Activated CD4-positive, alpha-beta T cell treated with anti-CD3 and anti-CD28 coated beads, Interleukin-2, Interleukin-6, amounts not matched to agents 100 ng/mL and 50 ng/mL, durations not matched to agents 16 hours and 8 hours (primary cell): ENCODE measurements around the gene FRY.

Experiments used
- DNase-seq: peaks from one replicate; pipeline ENCODE4 v3.0.0-alpha.2; 2020

The FRY gene

DNA sequence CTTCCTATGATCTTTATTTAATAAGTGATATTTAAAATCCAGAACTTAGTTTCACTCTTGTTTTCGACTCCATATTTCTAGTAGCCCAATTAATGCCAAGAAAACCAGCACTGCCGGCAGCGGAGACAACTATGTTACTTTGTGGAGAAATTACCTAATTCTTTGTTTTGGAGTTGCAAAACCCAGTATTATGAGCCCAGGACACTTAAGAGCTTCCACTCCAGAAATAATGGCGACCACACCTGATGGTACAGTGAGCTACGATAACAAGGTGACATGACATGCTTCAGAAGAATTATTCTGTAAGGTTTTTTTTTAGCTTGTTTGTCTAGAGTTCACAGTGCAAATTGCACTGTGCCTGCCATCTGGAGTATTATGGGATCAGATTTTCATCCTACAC is 147.2 kb downstream of the FRY start:
- DNase-seq: no peak

GRCh38 chr13:32179708-32180107 is 148.1 kb downstream of the FRY start:
- no peak for DNase-seq

DNA sequence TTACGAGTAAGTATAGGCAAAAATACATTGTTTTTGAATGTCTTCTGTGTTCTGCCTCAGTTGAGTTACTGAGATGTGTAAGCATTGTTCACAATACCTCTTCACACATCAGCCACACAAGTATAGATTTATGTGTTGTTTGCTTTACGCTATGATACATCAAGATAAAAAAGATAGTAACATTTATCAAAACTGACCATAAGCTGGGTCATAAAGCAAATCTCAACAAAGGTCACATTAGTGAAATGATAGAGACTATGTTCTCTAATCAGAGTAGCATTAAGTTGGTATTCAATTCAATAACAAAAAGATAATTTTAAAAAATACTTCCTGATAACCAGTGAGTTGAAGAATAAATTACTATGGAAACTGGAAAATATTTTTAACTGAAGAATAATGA is 156.1 kb downstream of the FRY start:
- no peak for DNase-seq

DNA sequence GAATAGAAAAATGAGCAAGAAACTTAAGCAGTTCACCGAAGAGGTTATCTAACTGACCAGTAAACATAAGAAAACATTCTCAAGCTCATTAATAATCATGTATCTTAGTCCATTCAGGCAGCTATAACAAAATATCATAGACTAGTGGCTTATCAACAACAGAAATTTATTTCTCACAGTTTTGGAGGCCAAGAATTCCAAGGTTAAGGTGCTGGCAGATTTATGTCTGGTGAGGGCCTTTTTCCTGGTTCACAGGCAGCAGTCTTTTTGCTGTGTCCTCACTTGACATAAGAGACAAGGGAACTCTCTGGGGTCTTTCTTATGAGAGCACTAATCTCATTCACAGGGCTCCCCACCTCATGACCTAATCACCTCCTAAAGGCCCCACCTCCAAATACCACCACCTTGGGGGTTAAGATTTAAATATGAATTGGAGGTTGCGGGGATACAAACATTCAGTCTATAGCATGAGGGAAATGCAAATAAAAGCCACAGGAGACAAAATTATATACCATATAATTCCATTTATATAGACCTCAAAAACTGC is 160.0 kb downstream of the FRY start:
- no peak for DNase-seq

GRCh38 chr13:32195713-32196112 is 164.1 kb downstream of the FRY start:
- DNase-seq: no peak

DNA sequence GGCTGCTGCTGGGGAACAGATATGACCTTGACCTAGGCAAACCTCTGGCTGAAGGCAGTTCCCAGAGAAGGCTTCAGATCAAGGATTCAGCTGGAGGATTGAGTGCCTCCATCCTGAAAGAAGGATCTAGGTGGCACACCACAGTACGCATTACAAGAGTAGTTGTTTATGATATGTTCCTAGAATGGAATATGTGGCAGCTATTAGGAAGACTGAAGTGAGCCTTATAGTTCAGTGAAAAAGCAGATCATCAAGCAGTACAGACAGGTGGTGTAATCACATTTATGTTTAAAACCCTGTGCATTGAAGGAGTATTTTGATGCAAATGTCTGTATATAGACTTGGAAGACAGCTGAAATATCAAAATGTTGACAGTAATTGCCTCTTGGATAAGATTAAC is 167.6 kb downstream of the FRY start:
- no peak for DNase-seq

DNA sequence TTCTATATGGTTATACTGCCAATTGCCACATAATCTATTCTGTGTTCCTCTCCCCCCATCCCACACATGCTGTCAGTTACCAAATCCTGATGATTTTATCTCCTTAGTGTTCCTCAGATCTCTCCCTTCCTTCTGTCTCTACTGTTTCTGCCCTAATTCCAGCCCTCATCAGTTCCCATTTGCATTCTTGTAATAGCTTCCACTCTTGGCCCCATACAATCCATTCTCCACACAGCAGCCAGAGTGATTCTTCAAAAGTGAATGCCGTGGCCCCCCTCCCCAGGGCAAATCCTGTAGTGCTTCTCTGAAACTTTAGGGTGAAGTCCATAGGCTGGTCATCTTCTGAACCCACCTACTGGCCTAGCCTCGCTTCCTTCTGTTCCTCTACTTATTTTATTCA is 169.2 kb downstream of the FRY start:
- DNase-seq: no peak

DNA sequence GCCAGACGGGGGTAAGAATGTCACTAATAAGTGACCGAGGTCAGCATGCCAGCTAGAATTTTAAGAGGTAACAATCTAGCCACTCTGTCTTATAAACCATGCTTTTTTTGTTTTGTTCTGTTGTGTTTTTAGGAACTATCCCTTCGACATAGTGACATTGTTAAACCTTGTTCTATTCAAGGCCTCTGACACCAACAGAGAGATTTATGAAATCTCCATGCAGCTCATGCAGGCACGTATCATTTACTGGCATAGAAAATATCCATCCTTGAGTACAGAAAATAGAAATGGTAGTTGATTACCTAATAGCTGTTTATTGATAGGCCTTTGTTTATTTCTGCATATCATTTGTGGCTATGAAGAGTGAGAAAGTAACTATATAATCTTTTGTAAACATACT is 170.2 kb downstream of the FRY start:
- DNase-seq: no peak

GRCh38 chr13:32202268-32202667 is 170.7 kb downstream of the FRY start:
- no peak for DNase-seq

DNA sequence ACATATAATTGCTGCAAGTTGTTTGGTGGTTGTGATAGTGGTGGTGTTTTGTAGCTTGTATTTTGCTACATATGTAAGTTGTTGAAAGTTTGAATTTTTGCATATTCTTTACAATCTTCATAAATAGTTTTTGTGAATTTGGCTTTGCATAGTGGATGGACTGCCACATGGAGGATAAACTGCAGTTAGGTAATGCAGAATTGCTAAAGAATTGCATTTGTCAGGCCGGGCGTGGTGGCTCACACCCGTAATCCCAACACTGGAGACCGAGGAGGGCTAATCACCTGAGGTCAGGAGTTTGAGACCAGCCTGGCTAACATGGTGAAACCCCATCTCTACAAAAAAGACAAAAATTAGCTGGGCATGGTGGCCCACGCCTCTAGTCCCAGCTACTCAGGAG is 171.6 kb downstream of the FRY start:
- no peak for DNase-seq

DNA sequence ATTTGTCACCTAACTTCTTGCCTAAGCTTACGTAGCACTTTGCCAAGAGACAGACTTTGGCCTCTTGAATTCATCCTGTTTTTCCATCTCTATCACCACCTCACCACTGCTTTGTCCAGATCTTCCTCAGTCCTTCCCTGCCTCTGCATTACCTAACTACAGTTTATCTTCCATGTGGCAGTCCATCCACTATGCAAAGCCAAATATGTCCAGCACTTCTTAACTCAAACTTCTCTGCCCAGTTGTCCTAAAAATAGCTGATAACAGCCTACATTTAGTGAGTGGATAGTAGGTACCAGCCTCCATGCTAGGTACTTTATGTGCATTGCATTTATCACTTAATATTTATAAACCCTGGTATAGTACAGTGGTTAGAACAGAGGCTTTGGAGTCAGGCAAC is 172.2 kb downstream of the FRY start:
- no peak for DNase-seq

DNA sequence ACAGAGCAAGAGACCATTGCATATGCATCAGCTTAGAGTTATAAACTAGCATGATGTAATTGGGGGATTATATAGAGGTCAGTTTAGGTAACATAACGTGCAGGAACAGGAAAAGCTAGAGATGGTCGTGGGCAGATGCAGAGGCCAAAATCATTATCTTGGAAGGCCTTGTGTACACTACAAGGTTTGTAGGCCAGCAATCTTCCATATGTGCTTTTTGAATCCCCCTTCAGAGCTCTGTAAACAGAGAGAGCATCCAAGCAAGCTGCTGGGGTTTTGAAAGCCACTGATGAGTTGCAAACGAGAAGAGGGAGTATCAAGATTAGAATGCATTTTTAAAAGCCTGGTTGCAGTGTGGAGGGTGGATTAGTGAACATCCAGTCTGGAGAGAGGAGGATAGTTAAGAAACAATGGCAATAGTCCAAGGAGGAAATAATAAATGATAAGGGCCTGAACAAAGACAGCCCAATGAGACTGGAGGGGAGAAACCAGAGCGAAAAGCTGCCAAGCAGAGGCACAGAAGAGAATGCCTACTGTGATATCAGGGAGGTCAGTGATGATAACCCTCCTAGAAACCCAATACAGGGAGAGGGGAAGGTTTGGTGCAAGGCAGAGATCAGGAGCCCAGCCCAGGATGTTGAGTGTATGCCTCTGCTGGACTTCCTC is 174.0 kb downstream of the FRY start:
- no peak for DNase-seq

- no peak for DNase-seq
Observed at GRCh38 chr13:32206097-32206740, 174.6 kb downstream of the FRY start.

GRCh38 chr13:32208860-32209259 is 177.3 kb downstream of the FRY start:
- DNase-seq: no peak

DNA sequence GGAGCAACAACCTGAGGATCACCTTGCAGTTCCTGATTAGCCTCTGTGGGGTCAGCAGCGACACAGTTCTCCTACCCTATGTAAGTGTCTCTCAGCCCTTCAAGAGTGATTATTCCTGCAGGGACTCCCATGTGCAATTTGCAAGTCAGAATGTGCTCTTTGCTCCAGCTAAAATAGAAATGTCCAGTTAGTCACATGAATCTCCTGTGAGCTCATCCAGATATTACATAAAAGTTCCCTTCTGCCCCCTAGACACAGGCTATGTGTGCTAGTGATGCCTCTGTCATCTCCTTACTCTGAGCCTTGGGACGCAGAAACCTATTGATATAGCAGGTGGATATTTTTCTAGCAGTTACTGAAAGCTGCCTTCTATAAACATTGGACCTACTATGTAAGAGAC is 178.1 kb downstream of the FRY start:
- no peak for DNase-seq

- DNase-seq: no peak
Observed at GRCh38 chr13:32210101-32210500, 178.5 kb downstream of the FRY start.

DNA sequence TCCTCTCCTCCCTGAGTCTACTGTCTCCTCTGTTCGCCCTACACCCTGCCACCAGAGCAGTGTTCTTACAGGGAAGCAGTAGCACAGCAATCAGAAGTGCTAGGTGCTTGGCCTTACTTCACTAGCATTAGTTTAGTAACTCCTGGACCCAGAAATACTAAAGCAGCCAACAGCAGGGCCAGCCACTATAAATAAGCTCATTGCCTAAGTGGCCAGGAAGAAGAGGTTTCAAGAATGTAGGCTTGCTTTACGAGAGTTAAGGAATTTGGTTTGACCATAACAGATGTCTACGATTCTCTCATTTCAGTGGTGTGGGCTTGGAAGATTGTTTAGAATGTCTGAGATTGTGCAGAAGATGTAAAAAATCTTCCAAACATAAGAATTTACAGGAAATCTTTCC is 180.2 kb downstream of the FRY start:
- DNase-seq: no peak

- no peak for DNase-seq
Observed at GRCh38 chr13:32212421-32212820, 180.8 kb downstream of the FRY start.

DNA sequence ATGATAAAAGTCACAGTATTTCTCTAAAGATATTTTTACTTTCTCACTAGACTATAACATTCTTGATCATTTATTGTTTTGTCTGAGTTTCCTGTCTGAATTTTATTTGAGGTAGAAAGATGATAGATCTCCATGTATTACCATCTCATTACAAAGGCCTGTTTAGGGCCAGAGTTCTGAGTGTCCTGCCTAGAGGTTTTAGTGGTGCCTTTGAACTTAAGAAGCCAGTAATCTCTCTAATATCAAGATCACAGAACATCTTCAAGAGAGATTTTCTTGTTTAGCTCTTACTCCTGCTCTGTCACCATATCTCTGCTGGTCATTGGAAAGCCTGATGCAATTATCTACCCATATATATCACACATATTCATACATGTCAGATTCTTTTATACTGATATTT is 182.1 kb downstream of the FRY start:
- no peak for DNase-seq

DNA sequence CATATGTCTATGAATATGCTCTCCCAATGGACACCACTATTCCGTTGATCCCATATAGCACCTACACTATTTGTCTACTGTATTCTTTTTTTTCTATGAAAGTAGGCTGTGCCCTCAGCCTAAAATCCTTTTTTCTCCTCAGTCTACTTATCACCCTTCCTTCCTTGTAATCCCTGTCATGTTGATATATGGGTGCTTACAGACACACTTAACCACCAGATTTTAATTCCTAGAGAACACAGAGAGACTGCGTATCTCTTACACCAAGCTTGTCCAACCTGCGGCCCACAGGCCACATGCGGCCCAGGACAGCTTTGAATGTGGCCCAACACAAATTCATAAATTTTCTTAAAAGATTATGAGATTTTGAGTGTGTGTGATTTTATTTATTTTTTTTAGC is 182.5 kb downstream of the FRY start:
- no peak for DNase-seq

DNA sequence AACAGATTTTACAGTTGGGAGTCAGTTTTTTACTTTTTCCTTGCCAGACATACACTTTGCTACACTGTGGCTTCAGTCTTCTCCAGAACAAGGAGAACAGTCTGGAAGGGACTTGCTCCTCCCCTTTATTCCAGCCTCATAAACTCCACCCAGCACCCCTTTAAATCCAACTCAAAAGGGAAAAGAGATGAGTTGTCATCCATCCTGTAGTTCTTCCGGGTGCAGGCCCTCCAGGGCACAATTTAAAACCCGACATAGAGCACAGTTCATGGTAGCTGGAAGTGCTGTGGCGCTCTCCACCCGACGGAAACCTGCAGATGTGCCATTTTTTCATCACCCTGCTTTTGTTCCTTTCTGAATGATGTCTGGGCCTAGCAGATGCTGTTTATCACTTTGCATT is 184.7 kb downstream of the FRY start:
- DNase-seq: no peak

GRCh38 chr13:32222046-32222676 is 190.6 kb downstream of the FRY start:
- no peak for DNase-seq

- DNase-seq: no peak
Observed at GRCh38 chr13:32224916-32225315, 193.3 kb downstream of the FRY start.

GRCh38 chr13:32225481-32225931 is 193.9 kb downstream of the FRY start:
- DNase-seq: no peak
